ENCODE measurements around the gene LIM2. TPM values are rescaled to one million over a fixed set of nuclear protein-coding genes. Genes with fewer than 3 reads are reported as not detected.

LIM2 gene
- total and polyA plus RNA-seq, 7 experiments from 2014 or later = 1.2 TPM; not detected in 6

GRCh38 chr19:51364200-51365106 is 23.3 kb downstream of the LIM2 start:
- Mint-ChIP-seq H3K4me3 (peak overlapping the region; percentile 6 to 73 (median 62)), H3K27me3 (no peaks in the 10 kb centered on the region), H3K4me1 (peaks cover 41 to 65% (median 44%) of the 10 kb centered on the region in 7 donors), H3K9me3 (no peaks in the 10 kb centered on the region), H3K36me3 (peaks cover 0 to 4% (median 0%) of the 10 kb centered on the region in 5 donors), H3K27ac (peak overlapping the region in 7 of 9 donors; percentile 2 to 81 (median 52))
- no peak overlapping the region for H3K4me3 ChIP-seq (ENCODE audit: low read length)
- ChIA-PET CTCF (interaction anchor here (0.7 kb wide), 1 partner anchor 25 kb away, joined by 3 read pairs; no protein-coding TSS in a partner anchor), POLR2A (interaction anchor here (0.6 kb wide), 1 partner anchor 1798 kb away, joined by 3 read pairs; no protein-coding TSS in a partner anchor)
- H3K9me3 ChIP-seq (ENCODE audit: control insufficient read depth in 2 of 3, low read length in 3 of 3) = no peaks in the 10 kb centered on the region
- H3K27ac ChIP-seq (ENCODE audit: low read depth, low read length) = no peak overlapping the region
- ATAC-seq = no peak
- H3K36me3 ChIP-seq (ENCODE audit: control insufficient read depth in 2 of 3, insufficient read depth in 3 of 3, low read length in 3 of 3) = no peaks in the 10 kb centered on the region
- H3K4me1 ChIP-seq (ENCODE audit: control insufficient read depth in 2 of 2, insufficient read depth in 2 of 2, low read length in 2 of 2) = peaks cover 15 to 18% of the 10 kb centered on the region in 2 donors
- DNase-seq = no peak
- H3K27me3 ChIP-seq (ENCODE audit: control insufficient read depth in 2 of 2, insufficient read depth in 2 of 2, low read length in 2 of 2) = no peaks in the 10 kb centered on the region
- intact Hi-C loops (cut with micrococcal nuclease) = loop anchor here (5.0 to 10.0 kb wide), 3 partner anchors 980 to 1547 kb away; partner anchors contain the start of genes MED25 (in 1 of the 2) and POLD1 (in 1 of the 2)

GRCh38 chr19:51361239-51361638 is 26.5 kb downstream of the LIM2 start:
- H3K36me3 ChIP-seq (ENCODE audit: control insufficient read depth in 2 of 3, insufficient read depth in 3 of 3, low read length in 3 of 3) = no peaks in the 10 kb centered on the region
- ChIA-PET POLR2A (no interaction called here), CTCF (no interaction called here)
- peaks cover 11 to 18% of the 10 kb centered on the region in 2 donors for H3K4me1 ChIP-seq (ENCODE audit: control insufficient read depth in 2 of 2, insufficient read depth in 2 of 2, low read length in 2 of 2)
- ATAC-seq (no peak), DNase-seq (no peak)
- Mint-ChIP-seq H3K36me3 (peaks cover 0 to 8% (median 0%) of the 10 kb centered on the region in 5 donors), H3K4me1 (peaks cover 34 to 50% (median 43%) of the 10 kb centered on the region in 7 donors), H3K27ac (no peak overlapping the region), H3K27me3 (no peaks in the 10 kb centered on the region), H3K4me3 (no peak overlapping the region), H3K9me3 (no peaks in the 10 kb centered on the region)
- no peak overlapping the region for H3K27ac ChIP-seq (ENCODE audit: low read depth, low read length)
- H3K27me3 ChIP-seq (ENCODE audit: control insufficient read depth in 2 of 2, insufficient read depth in 2 of 2, low read length in 2 of 2) = no peaks in the 10 kb centered on the region
- intact Hi-C loops (cut with micrococcal nuclease) = loop anchor here in 1 of 2 donors (10.0 kb wide), 1 partner anchor 976 kb away; the partner anchor contains the start of gene POLD1
- H3K9me3 ChIP-seq (ENCODE audit: control insufficient read depth in 2 of 3, low read length in 3 of 3) = no peaks in the 10 kb centered on the region
- H3K4me3 ChIP-seq (ENCODE audit: low read length) = no peak overlapping the region

- no peaks in the 10 kb centered on the region for H3K27me3 ChIP-seq (ENCODE audit: control insufficient read depth in 2 of 2, insufficient read depth in 2 of 2, low read length in 2 of 2)
- Mint-ChIP-seq H3K36me3 (peaks cover 0 to 14% (median 0%) of the 10 kb centered on the region in 5 donors), H3K27me3 (no peaks in the 10 kb centered on the region), H3K27ac (peak overlapping the region in 2 of 9 donors; percentile 50 to 72), H3K9me3 (no peaks in the 10 kb centered on the region), H3K4me1 (peaks cover 35 to 52% (median 43%) of the 10 kb centered on the region in 7 donors), H3K4me3 (no peak overlapping the region)
- DNase-seq (no peak), ATAC-seq (no peak)
- H3K9me3 ChIP-seq (ENCODE audit: control insufficient read depth in 2 of 3, low read length in 3 of 3) = no peaks in the 10 kb centered on the region
- no peak overlapping the region for H3K4me3 ChIP-seq (ENCODE audit: low read length)
- intact Hi-C loops (cut with micrococcal nuclease) = no loop called here
- H3K36me3 ChIP-seq (ENCODE audit: control insufficient read depth in 2 of 3, insufficient read depth in 3 of 3, low read length in 3 of 3) = no peaks in the 10 kb centered on the region
- no peak overlapping the region for H3K27ac ChIP-seq (ENCODE audit: low read depth, low read length)
- ChIA-PET POLR2A (interaction anchor here (0.7 to 1.1 kb wide), 2 partner anchors 21 to 297 kb away, joined by 3 to 5 read pairs; no protein-coding TSS in a partner anchor), CTCF (interaction anchor here (0.6 kb wide), 1 partner anchor 292 kb away, joined by 8 read pairs; no protein-coding TSS in a partner anchor)
- peaks cover 7 to 20% of the 10 kb centered on the region in 2 donors for H3K4me1 ChIP-seq (ENCODE audit: control insufficient read depth in 2 of 2, insufficient read depth in 2 of 2, low read length in 2 of 2)
These were observed 28.5 kb downstream of the LIM2 start for GRCh38 chr19:51359294-51359693.

- Histone ChIP-seq H3K9me3 (ENCODE audit: control insufficient read depth in 2 of 3, low read length in 3 of 3) (no peaks in the 10 kb centered on the region), H3K27ac (ENCODE audit: low read depth, low read length) (no peak overlapping the region), H3K4me1 (ENCODE audit: control insufficient read depth in 2 of 2, insufficient read depth in 2 of 2, low read length in 2 of 2) (peaks cover 6 to 22% of the 10 kb centered on the region in 2 donors), H3K36me3 (ENCODE audit: control insufficient read depth in 2 of 3, insufficient read depth in 3 of 3, low read length in 3 of 3) (peaks cover 0 to 2% (median 0%) of the 10 kb centered on the region in 3 experiments), H3K27me3 (ENCODE audit: control insufficient read depth in 2 of 2, insufficient read depth in 2 of 2, low read length in 2 of 2) (no peaks in the 10 kb centered on the region), H3K4me3 (ENCODE audit: low read length) (no peak overlapping the region)
- ChIA-PET POLR2A (no interaction called here), CTCF (no interaction called here)
- H3K4me3 Mint-ChIP-seq = peak overlapping the region in 1 of 10 donors; percentile 58
- intact Hi-C loops (cut with micrococcal nuclease) = no loop called here
- peaks cover 25 to 43% (median 35%) of the 10 kb centered on the region in 7 donors for H3K4me1 Mint-ChIP-seq
- peaks cover 0 to 15% (median 0%) of the 10 kb centered on the region in 5 donors for H3K36me3 Mint-ChIP-seq
- ATAC-seq (no peak), DNase-seq (no peak)
- no peak overlapping the region for H3K27ac Mint-ChIP-seq
- H3K27me3 Mint-ChIP-seq = no peaks in the 10 kb centered on the region
- no peaks in the 10 kb centered on the region for H3K9me3 Mint-ChIP-seq
These were observed 29.8 kb downstream of the LIM2 start for GRCh38 chr19:51357952-51358351.

- Mint-ChIP-seq H3K9me3 (peaks cover 0 to 2% (median 0%) of the 10 kb centered on the region in 11 donors), H3K27me3 (no peaks in the 10 kb centered on the region), H3K27ac (peak overlapping the region in 5 of 9 donors; percentile 43 to 78 (median 59)), H3K4me1 (peaks cover 21 to 31% (median 25%) of the 10 kb centered on the region in 7 donors), H3K36me3 (peaks cover 7 to 17% (median 10%) of the 10 kb centered on the region in 5 donors), H3K4me3 (peak overlapping the region in 1 of 10 donors; percentile 15)
- H3K4me1 ChIP-seq (ENCODE audit: control insufficient read depth in 2 of 2, insufficient read depth in 2 of 2, low read length in 2 of 2) = peaks cover 0 to 14% of the 10 kb centered on the region in 2 donors
- intact Hi-C loops (cut with micrococcal nuclease) = no loop called here
- H3K27me3 ChIP-seq (ENCODE audit: control insufficient read depth in 2 of 2, insufficient read depth in 2 of 2, low read length in 2 of 2) = no peaks in the 10 kb centered on the region
- ChIA-PET POLR2A (interaction anchor here (1.2 kb wide), 1 partner anchor 22 kb away, joined by 3 read pairs; no protein-coding TSS in a partner anchor), CTCF (interaction anchor here (0.6 to 0.7 kb wide), 3 partner anchors 27 to 198 kb away, joined by 3 to 5 read pairs (median 3); no protein-coding TSS in a partner anchor)
- DNase-seq = no peak
- no peak for ATAC-seq
- H3K4me3 ChIP-seq (ENCODE audit: low read length) = no peak overlapping the region
- no peaks in the 10 kb centered on the region for H3K9me3 ChIP-seq (ENCODE audit: control insufficient read depth in 2 of 3, low read length in 3 of 3)
- peaks cover 0 to 13% (median 0%) of the 10 kb centered on the region in 3 experiments for H3K36me3 ChIP-seq (ENCODE audit: control insufficient read depth in 2 of 3, insufficient read depth in 3 of 3, low read length in 3 of 3)
- no peak overlapping the region for H3K27ac ChIP-seq (ENCODE audit: low read depth, low read length)
These were observed 31.5 kb downstream of the LIM2 start for GRCh38 chr19:51356159-51356801.

GRCh38 chr19:51354742-51355148 is 33.0 kb downstream of the LIM2 start:
- POLR2A ChIA-PET = interaction anchor here (0.8 kb wide), 1 partner anchor 11 kb away, joined by 3 read pairs; no protein-coding TSS in a partner anchor
- Histone ChIP-seq H3K36me3 (ENCODE audit: control insufficient read depth in 2 of 3, insufficient read depth in 3 of 3, low read length in 3 of 3) (peaks cover 0 to 28% (median 3%) of the 10 kb centered on the region in 3 experiments), H3K27ac (ENCODE audit: low read depth, low read length) (peak overlapping the region; percentile 50), H3K4me3 (ENCODE audit: low read length) (no peak overlapping the region), H3K27me3 (ENCODE audit: control insufficient read depth in 2 of 2, insufficient read depth in 2 of 2, low read length in 2 of 2) (no peaks in the 10 kb centered on the region), H3K9me3 (ENCODE audit: control insufficient read depth in 2 of 3, low read length in 3 of 3) (no peaks in the 10 kb centered on the region), H3K4me1 (ENCODE audit: control insufficient read depth in 2 of 2, insufficient read depth in 2 of 2, low read length in 2 of 2) (peaks cover 0 to 14% of the 10 kb centered on the region in 2 donors)
- no peaks in the 10 kb centered on the region for H3K27me3 Mint-ChIP-seq
- peaks cover 0 to 2% (median 0%) of the 10 kb centered on the region in 11 donors for H3K9me3 Mint-ChIP-seq
- ATAC-seq (peak; percentile 93), DNase-seq (peak in 7 of 9 donors; percentile 49 to 70 (median 58))
- peak overlapping the region; percentile 39 to 88 (median 78) for H3K27ac Mint-ChIP-seq
- peak overlapping the region; percentile 0 to 79 (median 69) for H3K4me3 Mint-ChIP-seq
- peaks cover 7 to 22% (median 10%) of the 10 kb centered on the region in 5 donors for H3K36me3 Mint-ChIP-seq
- intact Hi-C loops (cut with micrococcal nuclease) = no loop called here
- CTCF ChIA-PET = interaction anchor here (0.6 to 0.8 kb wide), 2 partner anchors 11 to 986 kb away, joined by 3 read pairs; partner anchors contain the start of gene ETFB
- H3K4me1 Mint-ChIP-seq = peaks cover 21 to 31% (median 24%) of the 10 kb centered on the region in 7 donors
